ENCODE measurements around the gene PTMA.

Gene PTMA

GRCh38 chr2:231684314-231685223, 23.8 kb upstream of the PTMA start:
- Histone ChIP-seq H3K4me1 (ENCODE audit: control insufficient read depth in 5 of 5, insufficient read depth in 5 of 5, low read length in 5 of 5) (peaks cover 0 to 38% (median 19%) of the 10 kb centered on the region in 5 donors), H3K9ac (ENCODE audit: low read length in 5 of 5) (no peak overlapping the region)

GRCh38 chr2:231685349-231686191, 22.8 kb upstream of the PTMA start:
- no peak overlapping the region for H3K9ac ChIP-seq (ENCODE audit: low read length in 5 of 5)
- H3K4me1 ChIP-seq (ENCODE audit: control insufficient read depth in 5 of 5, insufficient read depth in 5 of 5, low read length in 5 of 5): peaks cover 0 to 31% (median 15%) of the 10 kb centered on the region in 5 donors
- no peak overlapping the region for H3K27ac ChIP-seq (ENCODE audit: low read depth, low read length)
- H3K9me3 ChIP-seq (ENCODE audit: control insufficient read depth in 5 of 5, low read length in 5 of 5): no peaks in the 10 kb centered on the region
- H3K36me3 ChIP-seq (ENCODE audit: control insufficient read depth in 5 of 5, insufficient read depth in 5 of 5, low read length in 5 of 5): no peaks in the 10 kb centered on the region
- H3K4me3 ChIP-seq (ENCODE audit: low read depth in 1 of 5, low read length in 5 of 5): no peak overlapping the region
- H3K27me3 ChIP-seq (ENCODE audit: control insufficient read depth in 5 of 5, insufficient read depth in 4 of 5, low read length in 5 of 5): no peaks in the 10 kb centered on the region

More at GRCh38 chr2:231684314-231685223, 23.8 kb upstream of the PTMA start:
- Histone ChIP-seq H3K27me3 (ENCODE audit: control insufficient read depth in 5 of 5, insufficient read depth in 4 of 5, low read length in 5 of 5) (no peaks in the 10 kb centered on the region), H3K9me3 (ENCODE audit: control insufficient read depth in 5 of 5, low read length in 5 of 5) (no peaks in the 10 kb centered on the region), H3K36me3 (ENCODE audit: control insufficient read depth in 5 of 5, insufficient read depth in 5 of 5, low read length in 5 of 5) (no peaks in the 10 kb centered on the region), H3K4me3 (ENCODE audit: low read depth in 1 of 5, low read length in 5 of 5) (no peak overlapping the region), H3K27ac (ENCODE audit: low read depth, low read length) (no peak overlapping the region)

GRCh38 chr2:231686192-231687100, 21.9 kb upstream of the PTMA start:
- H3K27me3 ChIP-seq (ENCODE audit: control insufficient read depth in 5 of 5, insufficient read depth in 4 of 5, low read length in 5 of 5): no peaks in the 10 kb centered on the region
- no peaks in the 10 kb centered on the region for H3K36me3 ChIP-seq (ENCODE audit: control insufficient read depth in 5 of 5, insufficient read depth in 5 of 5, low read length in 5 of 5)
- no peak overlapping the region for H3K4me3 ChIP-seq (ENCODE audit: low read depth in 1 of 5, low read length in 5 of 5)
- peaks cover 0 to 25% (median 12%) of the 10 kb centered on the region in 5 donors for H3K4me1 ChIP-seq (ENCODE audit: control insufficient read depth in 5 of 5, insufficient read depth in 5 of 5, low read length in 5 of 5)
- H3K9me3 ChIP-seq (ENCODE audit: control insufficient read depth in 5 of 5, low read length in 5 of 5): no peaks in the 10 kb centered on the region
- H3K9ac ChIP-seq (ENCODE audit: low read length in 5 of 5): no peak overlapping the region
- H3K27ac ChIP-seq (ENCODE audit: low read depth, low read length): no peak overlapping the region

GRCh38 chr2:231687133-231687852, 21.0 kb upstream of the PTMA start:
- Histone ChIP-seq H3K4me3 (ENCODE audit: low read depth in 1 of 5, low read length in 5 of 5) (no peak overlapping the region), H3K36me3 (ENCODE audit: control insufficient read depth in 5 of 5, insufficient read depth in 5 of 5, low read length in 5 of 5) (no peaks in the 10 kb centered on the region), H3K4me1 (ENCODE audit: control insufficient read depth in 5 of 5, insufficient read depth in 5 of 5, low read length in 5 of 5) (peaks cover 0 to 20% (median 8%) of the 10 kb centered on the region in 5 donors), H3K27ac (ENCODE audit: low read depth, low read length) (no peak overlapping the region), H3K9me3 (ENCODE audit: control insufficient read depth in 5 of 5, low read length in 5 of 5) (no peaks in the 10 kb centered on the region), H3K27me3 (ENCODE audit: control insufficient read depth in 5 of 5, insufficient read depth in 4 of 5, low read length in 5 of 5) (no peaks in the 10 kb centered on the region), H3K9ac (ENCODE audit: low read length in 5 of 5) (no peak overlapping the region)

GRCh38 chr2:231687961-231688360, 20.4 kb upstream of the PTMA start:
- H3K4me3 ChIP-seq (ENCODE audit: low read depth in 1 of 5, low read length in 5 of 5): no peak overlapping the region
- peaks cover 0 to 20% (median 8%) of the 10 kb centered on the region in 5 donors for H3K4me1 ChIP-seq (ENCODE audit: control insufficient read depth in 5 of 5, insufficient read depth in 5 of 5, low read length in 5 of 5)
- no peaks in the 10 kb centered on the region for H3K27me3 ChIP-seq (ENCODE audit: control insufficient read depth in 5 of 5, insufficient read depth in 4 of 5, low read length in 5 of 5)
- no peaks in the 10 kb centered on the region for H3K36me3 ChIP-seq (ENCODE audit: control insufficient read depth in 5 of 5, insufficient read depth in 5 of 5, low read length in 5 of 5)
- H3K9me3 ChIP-seq (ENCODE audit: control insufficient read depth in 5 of 5, low read length in 5 of 5): no peaks in the 10 kb centered on the region
- no peak overlapping the region for H3K27ac ChIP-seq (ENCODE audit: low read depth, low read length)
- H3K9ac ChIP-seq (ENCODE audit: low read length in 5 of 5): no peak overlapping the region

- Histone ChIP-seq H3K27me3 (ENCODE audit: control insufficient read depth in 5 of 5, insufficient read depth in 4 of 5, low read length in 5 of 5) (no peaks in the 10 kb centered on the region), H3K36me3 (ENCODE audit: control insufficient read depth in 5 of 5, insufficient read depth in 5 of 5, low read length in 5 of 5) (no peaks in the 10 kb centered on the region), H3K9me3 (ENCODE audit: control insufficient read depth in 5 of 5, low read length in 5 of 5) (no peaks in the 10 kb centered on the region), H3K27ac (ENCODE audit: low read depth, low read length) (no peak overlapping the region), H3K4me3 (ENCODE audit: low read depth in 1 of 5, low read length in 5 of 5) (no peak overlapping the region), H3K9ac (ENCODE audit: low read length in 5 of 5) (no peak overlapping the region), H3K4me1 (ENCODE audit: control insufficient read depth in 5 of 5, insufficient read depth in 5 of 5, low read length in 5 of 5) (peaks cover 0 to 27% (median 8%) of the 10 kb centered on the region in 5 donors)
These were observed 19.6 kb upstream of the PTMA start for GRCh38 chr2:231688719-231689118.

GRCh38 chr2:231689124-231689893, 19.0 kb upstream of the PTMA start:
- H3K4me3 ChIP-seq (ENCODE audit: low read depth in 1 of 5, low read length in 5 of 5): no peak overlapping the region
- H3K4me1 ChIP-seq (ENCODE audit: control insufficient read depth in 5 of 5, insufficient read depth in 5 of 5, low read length in 5 of 5): peaks cover 0 to 28% (median 8%) of the 10 kb centered on the region in 5 donors
- no peaks in the 10 kb centered on the region for H3K9me3 ChIP-seq (ENCODE audit: control insufficient read depth in 5 of 5, low read length in 5 of 5)
- H3K27me3 ChIP-seq (ENCODE audit: control insufficient read depth in 5 of 5, insufficient read depth in 4 of 5, low read length in 5 of 5): no peaks in the 10 kb centered on the region
- H3K9ac ChIP-seq (ENCODE audit: low read length in 5 of 5): no peak overlapping the region
- H3K27ac ChIP-seq (ENCODE audit: low read depth, low read length): no peak overlapping the region
- no peaks in the 10 kb centered on the region for H3K36me3 ChIP-seq (ENCODE audit: control insufficient read depth in 5 of 5, insufficient read depth in 5 of 5, low read length in 5 of 5)

- H3K27me3 ChIP-seq (ENCODE audit: control insufficient read depth in 5 of 5, insufficient read depth in 4 of 5, low read length in 5 of 5): no peaks in the 10 kb centered on the region
- no peak overlapping the region for H3K27ac ChIP-seq (ENCODE audit: low read depth, low read length)
- peaks cover 0 to 42% (median 20%) of the 10 kb centered on the region in 5 donors for H3K4me1 ChIP-seq (ENCODE audit: control insufficient read depth in 5 of 5, insufficient read depth in 5 of 5, low read length in 5 of 5)
- no peaks in the 10 kb centered on the region for H3K36me3 ChIP-seq (ENCODE audit: control insufficient read depth in 5 of 5, insufficient read depth in 5 of 5, low read length in 5 of 5)
- H3K9ac ChIP-seq (ENCODE audit: low read length in 5 of 5): no peak overlapping the region
- no peaks in the 10 kb centered on the region for H3K9me3 ChIP-seq (ENCODE audit: control insufficient read depth in 5 of 5, low read length in 5 of 5)
- H3K4me3 ChIP-seq (ENCODE audit: low read depth in 1 of 5, low read length in 5 of 5): no peak overlapping the region
These were observed 17.0 kb upstream of the PTMA start for GRCh38 chr2:231691251-231691772.
